HCT116 (cell line): ENCODE measurements around the gene RAI1. TPM values are rescaled to one million over a fixed set of nuclear protein-coding genes. Genes with fewer than 3 reads are reported as not detected.

Experiments used
- ATAC-seq: fragments of 200-7000 bp; cut with Tn5 transposase; 2 replicates; pipeline ENCODE4 v1.9.1; 2020; ENCODE audit warnings: mild to moderate bottlenecking, moderate library complexity
- BruUV-seq: library from RNA; stranded (reverse); fragments of 400-500 nt; replicated peaks from 2 replicates; lab custom pipeline; 2021; lab: Mats Ljungman, UMichigan
- CTCF ChIA-PET: fragments of 300-600 bp; sonication (Branson Sonifier 250); formaldehyde crosslinking; loops from one replicate; lab custom pipeline; 2021; ENCODE audit warnings: antibody characterized with exemption; lab: Charles Lee
- POLR2A ChIA-PET: fragments of 300-600, 350-600 bp; sonication (Branson Sonifier 250); formaldehyde crosslinking; loops from one replicate; lab custom pipeline; 2021; ENCODE audit warnings: antibody characterized with exemption; lab: Charles Lee
- RAD21 ChIA-PET, 2 experiments: fragments of 300-600 bp; sonication (Branson Sonifier 250); formaldehyde crosslinking; loops; one replicate each; lab custom pipeline; 2023; ENCODE audit warnings: low total read pairs in 2 of 2; ENCODE audit not compliant: uncharacterized antibody in 2 of 2, unreplicated experiment in 2 of 2, low non-redundant PET in 1 of 2; lab: Charles Lee
- DNase-seq: peaks from one replicate; pipeline ENCODE4 v3.0.0-alpha.2; 2010; ENCODE audit warnings: low read depth, low spot score
- H2AFZ ChIP-seq: fragments of 200-600 bp; shearing (Covaris generic), sonication (generic); 2 replicates; pipeline ENCODE4 v1.6.1; 2017; ENCODE audit warnings: low read depth, mixed run types, mixed read lengths, antibody characterized with exemption, low read length; ENCODE audit not compliant: poor library complexity, severe bottlenecking
- H3K27ac ChIP-seq: 2 replicates; pipeline ENCODE4 v1.5.1; 2012; ENCODE audit warnings: low read depth, low read length
- H3K27me3 ChIP-seq: fragments of 200-600 bp; sonication (generic); 2 replicates; pipeline ENCODE4 v1.6.1; 2016; ENCODE audit warnings: mixed run types, low read length, mixed read lengths; ENCODE audit not compliant: insufficient read depth
- H3K36me3 ChIP-seq, 2 experiments: fragments of 200-500 bp in 1 of 2; fragments of 200-600 bp in 1 of 2; sonication (Bioruptor generic) in 1 of 2; sonication (generic) in 1 of 2; 2 replicates each; pipeline versions ENCODE4 v1.5.1 to v1.6.1; 2014 to 2016; ENCODE audit warnings: low read length in 2 of 2, inconsistent platforms in 1 of 2, mixed read lengths in 1 of 2, mixed run types in 1 of 2; ENCODE audit not compliant: insufficient read depth in 2 of 2, control insufficient read depth in 1 of 2
- H3K4me1 ChIP-seq, 2 experiments: fragments of 200-600 bp in 1 of 2; sonication (generic) in 1 of 2; 2 replicates each; pipeline versions ENCODE4 v1.5.1 to v1.6.1; 2012 to 2017; ENCODE audit warnings: low read length in 2 of 2, inconsistent platforms in 1 of 2, mild to moderate bottlenecking in 1 of 2, mixed read lengths in 1 of 2, mixed run types in 1 of 2, moderate library complexity in 1 of 2; ENCODE audit not compliant: insufficient read depth in 2 of 2, control insufficient read depth in 1 of 2
- H3K4me2 ChIP-seq: fragments of 200-600 bp; sonication (generic); 2 replicates; pipeline ENCODE4 v1.6.1; 2017; ENCODE audit warnings: mixed run types, low read length, mixed read lengths
- H3K4me3 ChIP-seq, 2 experiments: fragments of 200-600 bp in 1 of 2; sonication (generic) in 1 of 2; replicated peaks in 1 of 2; 2 replicates each; pipeline ENCODE4 v1.5.1; 2011 to 2016; ENCODE audit warnings: low read length in 2 of 2, control low read depth in 1 of 2, low read depth in 1 of 2, mild to moderate bottlenecking in 1 of 2, mixed read lengths in 1 of 2, mixed run types in 1 of 2
- H3K79me2 ChIP-seq: fragments of 200-600 bp; sonication (generic); 2 replicates; pipeline ENCODE4 v1.6.1; 2017; ENCODE audit warnings: mild to moderate bottlenecking, mixed run types, low read length, moderate library complexity, mixed read lengths; ENCODE audit not compliant: insufficient read depth
- H3K9ac ChIP-seq: fragments of 200-600 bp; sonication (generic); 2 replicates; pipeline ENCODE4 v1.6.1; 2016; ENCODE audit warnings: low read length, mixed read lengths
- H3K9me2 ChIP-seq: fragments of 200-600 bp; sonication (generic), shearing (Covaris generic); 2 replicates; pipeline ENCODE4 v1.6.1; 2017; ENCODE audit warnings: mixed run types, mild to moderate bottlenecking, moderate library complexity; ENCODE audit not compliant: insufficient read depth
- H3K9me3 ChIP-seq, 2 experiments: fragments of 200-500 bp in 1 of 2; fragments of 200-600 bp in 1 of 2; sonication (Bioruptor generic) in 1 of 2; sonication (generic) in 1 of 2; 2 replicates each; pipeline ENCODE4 v1.6.1; 2014 to 2017; ENCODE audit warnings: low read length in 2 of 2, mixed read lengths in 2 of 2, inconsistent platforms in 1 of 2, low read depth in 1 of 2, mild to moderate bottlenecking in 1 of 2, mixed run types in 1 of 2, moderate library complexity in 1 of 2; ENCODE audit not compliant: control insufficient read depth in 1 of 2, insufficient read depth in 1 of 2
- H4K20me1 ChIP-seq: fragments of 200-600 bp; sonication (generic), shearing (Covaris generic); 2 replicates; pipeline ENCODE4 v1.6.1; 2017; ENCODE audit warnings: mixed run types, mild to moderate bottlenecking, moderate library complexity; ENCODE audit not compliant: insufficient read depth
- CTCF ChIP-seq, 3 experiments: fragments of 200-600 bp in 1 of 3; sonication (generic) in 1 of 3; IDR thresholded peaks in 2 of 3; conservative IDR thresholded peaks in 1 of 3; 2 replicates each; pipeline ENCODE4 v1.5.1; 2012 to 2017; ENCODE audit warnings: low read depth in 2 of 3, low read length in 2 of 3, antibody characterized with exemption in 1 of 3, borderline replicate concordance in 1 of 3, control low read depth in 1 of 3, mild to moderate bottlenecking in 1 of 3, mixed read lengths in 1 of 3, mixed run types in 1 of 3, moderate library complexity in 1 of 3; ENCODE audit not compliant: insufficient read depth in 1 of 3
- EGR1 ChIP-seq: IDR thresholded peaks from 2 replicates; pipeline ENCODE4 v1.6.1; 2012; ENCODE audit warnings: low read depth
- EZH2phosphoT487 ChIP-seq: fragments of 200-600 bp; IDR thresholded peaks from 2 replicates; pipeline ENCODE4 v1.6.1; 2018; ENCODE audit warnings: antibody characterized with exemption, borderline replicate concordance
- FOSL1 ChIP-seq: IDR thresholded peaks from 2 replicates; pipeline ENCODE4 v1.6.1; 2012; ENCODE audit warnings: low read depth
- JUND ChIP-seq: IDR thresholded peaks from 2 replicates; pipeline ENCODE4 v1.6.1; 2012
- POLR2AphosphoS5 ChIP-seq: IDR thresholded peaks from 2 replicates; pipeline ENCODE4 v1.6.1; 2011; ENCODE audit warnings: mild to moderate bottlenecking, low read depth, low read length, moderate library complexity
- SRF ChIP-seq: IDR thresholded peaks from 2 replicates; pipeline ENCODE4 v1.6.1; 2012; ENCODE audit warnings: low read depth
- intact Hi-C: fragments of 100-400 bp; cut with micrococcal nuclease; formaldehyde crosslinking; loops from 2 replicates; pipeline ENCODE4 v1.10.0; 2022
- total RNA-seq: library from RNA; stranded (reverse); gene quantifications from one replicate; pipeline ENCODE4 v1.2.1, GENCODE V29; 2021; ENCODE audit not compliant: unreplicated experiment

The RAI1 gene
- total RNA-seq, 1 experiment from 2014 or later, result 38.5 TPM

GRCh38 chr17:17832032-17832363, 150.7 kb downstream of the RAI1 start:
- no peak for ATAC-seq
- no TSS peak for BruUV-seq
- peaks cover 96% of the 10 kb centered on the region for H3K79me2 ChIP-seq
- ChIA-PET POLR2A (interaction anchor here (0.6 kb wide), 1 partner anchor 198 kb away, joined by 3 read pairs; no protein-coding TSS in a partner anchor), CTCF (interaction anchor here (0.5 kb wide), 1 partner anchor 21 kb away, joined by 3 read pairs; no protein-coding TSS in a partner anchor), RAD21 (no interaction called here)
- H3K9me3 ChIP-seq, result no peaks in the 10 kb centered on the region
- DNase-seq, result no peak
- no peak for TF ChIP-seq POLR2AphosphoS5
- no peak for TF ChIP-seq FOSL1
- no peak for TF ChIP-seq SRF
- TF ChIP-seq EGR1, result no peak
- TF ChIP-seq EZH2phosphoT487, result no peak
- TF ChIP-seq JUND, result no peak
- H3K27ac ChIP-seq, result peak overlapping the region; percentile 48; the same call in 1 of the 2 replicates
- H3K4me3 ChIP-seq, result no peak overlapping the region
- H3K27me3 ChIP-seq, result no peaks in the 10 kb centered on the region
- no peak overlapping the region for H2AFZ ChIP-seq
- H3K9me2 ChIP-seq, result no peaks in the 10 kb centered on the region
- H3K4me2 ChIP-seq, result 0 out of 2 replicates have a peak overlapping the region, but pooled peaks have one; percentile 3
- peaks cover 3 to 39% of the 10 kb centered on the region in 2 experiments; a peak in 2 of 4 replicates for H3K36me3 ChIP-seq
- intact Hi-C loops, result loop anchor here (10.0 kb wide), 1 partner anchor 147 kb away; the partner anchor contains the start of gene RAI1
- no peaks in the 10 kb centered on the region for H4K20me1 ChIP-seq
- peaks cover 53 to 80% of the 10 kb centered on the region in 2 experiments for H3K4me1 ChIP-seq
- no peak overlapping the region for H3K9ac ChIP-seq

GRCh38 chr17:17833658-17834357, 152.6 kb downstream of the RAI1 start:
- no peaks in the 10 kb centered on the region for H3K27me3 ChIP-seq
- H3K36me3 ChIP-seq, result peaks cover 3 to 39% of the 10 kb centered on the region in 2 experiments; a peak in 2 of 4 replicates
- no peaks in the 10 kb centered on the region for H3K9me2 ChIP-seq
- H3K9ac ChIP-seq, result peak overlapping the region; percentile 99
- no peak overlapping the region for H3K4me3 ChIP-seq
- intact Hi-C loops, result loop anchor here (10.0 kb wide), 1 partner anchor 149 kb away; the partner anchor contains the start of gene RAI1
- no peak for ATAC-seq
- ChIA-PET RAD21 (no interaction called here), CTCF (interaction anchor here (1.4 kb wide), 1 partner anchor 22 kb away, joined by 3 read pairs; no protein-coding TSS in a partner anchor), POLR2A (no interaction called here)
- DNase-seq, result no peak
- peaks cover 86% of the 10 kb centered on the region for H3K79me2 ChIP-seq
- H3K4me1 ChIP-seq, result peaks cover 54 to 80% of the 10 kb centered on the region in 2 experiments
- no TSS peak for BruUV-seq
- H3K9me3 ChIP-seq, result no peaks in the 10 kb centered on the region
- no peaks in the 10 kb centered on the region for H4K20me1 ChIP-seq
- H2AFZ ChIP-seq, result no peak overlapping the region
- peak overlapping the region; percentile 88; the same call in 1 of the 2 replicates for H3K4me2 ChIP-seq
- H3K27ac ChIP-seq, result peak overlapping the region; percentile 98
- TF ChIP-seq CTCF (IDR thresholded peaks at IDR 0.05 in 2 of 3, conservative IDR thresholded peaks at IDR 0.05 in 1 of 3; ENCODE audit: borderline replicate concordance in 1 of 3, insufficient read depth in 1 of 3, low read depth in 2 of 3, low read length in 2 of 3) (no peak), EZH2phosphoT487 (no peak), SRF (no peak)
